Stimulated activated CD8-positive, alpha-beta memory T cell treated with anti-CD3 and anti-CD28 coated beads, Interleukin-2, amount 100 ng/mL, for 48 hours (primary cell): Measurements from ENCODE around the gene CALY.

ENCODE experiments used
- DNase-seq, 2 donors: peaks; one replicate each; pipeline ENCODE4 v3.0.0-alpha.2; 2020; ENCODE audit warnings: low read depth in 2 of 2

CALY gene

DNA sequence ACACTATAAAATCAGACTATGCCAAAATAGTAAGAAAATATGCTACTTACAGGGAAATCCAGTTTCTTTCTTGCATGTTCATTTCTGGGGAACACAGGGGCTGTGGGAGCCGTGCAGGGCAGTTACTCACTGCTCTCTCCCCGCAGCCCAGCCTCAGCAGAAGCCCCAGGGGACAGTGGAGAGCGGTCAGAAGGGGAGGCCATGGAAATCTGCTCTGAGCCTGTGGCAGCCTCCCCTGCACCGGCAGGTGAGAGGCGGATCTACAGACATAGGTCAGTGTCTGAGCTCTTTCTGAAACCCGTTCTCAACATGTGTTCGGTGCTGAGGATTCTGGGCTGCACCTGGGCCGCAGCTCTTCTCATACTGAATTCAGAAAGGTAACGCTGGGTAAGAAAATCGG, 25.1 kb downstream of the CALY start:
- no peak for DNase-seq

DNA sequence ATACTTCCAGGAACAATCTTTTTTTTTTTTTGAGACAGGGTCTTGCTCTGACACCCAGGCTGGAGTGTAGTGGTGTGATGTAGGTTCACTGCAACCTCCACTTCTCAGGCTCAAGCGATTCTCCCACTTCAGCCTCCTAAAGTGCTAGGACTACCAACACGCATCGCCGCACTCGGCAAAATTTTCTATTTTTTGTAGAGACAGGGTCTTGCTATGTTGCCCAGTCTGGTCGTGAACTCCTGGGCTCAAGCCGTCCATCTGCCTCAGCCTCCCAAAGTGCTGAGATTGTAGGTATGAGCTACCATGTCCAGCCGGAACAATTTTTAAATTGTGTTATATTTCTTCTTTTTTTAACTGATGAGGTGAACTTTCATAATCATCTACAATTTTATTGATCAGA, 25.9 kb downstream of the CALY start:
- DNase-seq: no peak

DNA sequence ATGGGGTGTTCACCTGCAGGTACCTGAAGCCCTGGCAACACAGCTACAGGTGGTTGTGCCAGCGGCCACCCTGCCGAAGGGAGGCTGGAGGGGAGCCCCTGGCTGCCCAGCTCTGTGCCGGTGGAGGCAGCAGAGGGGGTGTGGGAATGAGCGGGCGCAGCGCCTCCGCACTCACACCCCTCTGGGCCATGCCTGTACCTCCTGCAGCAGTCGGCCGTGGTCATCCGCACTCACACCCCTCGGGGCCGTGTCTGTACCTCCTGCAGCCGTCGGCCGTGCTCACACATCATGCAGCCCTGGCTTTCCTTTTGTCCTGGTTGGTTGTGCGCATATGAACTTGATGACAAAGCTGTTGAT, 26.3 kb downstream of the CALY start:
- DNase-seq: no peak

DNA sequence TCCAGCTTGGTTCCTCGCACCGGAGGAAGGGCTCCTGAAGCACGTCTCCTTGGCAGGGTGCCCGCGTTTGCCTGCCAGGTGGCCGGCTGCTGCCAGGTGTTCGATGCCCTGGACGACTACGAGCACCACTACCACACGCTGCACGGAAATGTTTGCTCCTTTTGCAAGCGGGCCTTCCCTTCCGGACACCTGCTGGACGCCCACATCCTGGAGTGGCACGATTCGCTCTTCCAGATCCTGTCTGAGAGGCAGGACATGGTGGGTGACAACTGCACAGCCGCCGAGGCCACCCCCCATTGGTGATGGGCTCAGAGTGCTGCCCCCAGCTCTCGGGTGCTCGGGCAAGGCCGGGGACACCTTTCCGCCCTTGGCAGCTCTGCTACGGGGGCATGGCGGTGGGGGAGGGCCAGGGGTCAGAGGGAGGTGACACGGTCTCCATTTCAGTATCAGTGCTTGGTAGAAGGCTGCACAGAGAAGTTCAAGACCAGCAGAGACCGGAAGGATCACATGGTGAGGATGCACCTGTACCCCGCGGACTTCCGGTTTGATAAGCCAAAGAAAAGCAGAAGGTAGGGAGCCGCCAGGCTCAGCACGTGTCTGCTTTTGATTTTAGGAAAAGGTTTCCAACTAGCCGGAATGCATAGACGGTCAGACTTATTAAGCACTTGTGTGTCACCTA, 26.8 kb downstream of the CALY start:
- no peak for DNase-seq

DNA sequence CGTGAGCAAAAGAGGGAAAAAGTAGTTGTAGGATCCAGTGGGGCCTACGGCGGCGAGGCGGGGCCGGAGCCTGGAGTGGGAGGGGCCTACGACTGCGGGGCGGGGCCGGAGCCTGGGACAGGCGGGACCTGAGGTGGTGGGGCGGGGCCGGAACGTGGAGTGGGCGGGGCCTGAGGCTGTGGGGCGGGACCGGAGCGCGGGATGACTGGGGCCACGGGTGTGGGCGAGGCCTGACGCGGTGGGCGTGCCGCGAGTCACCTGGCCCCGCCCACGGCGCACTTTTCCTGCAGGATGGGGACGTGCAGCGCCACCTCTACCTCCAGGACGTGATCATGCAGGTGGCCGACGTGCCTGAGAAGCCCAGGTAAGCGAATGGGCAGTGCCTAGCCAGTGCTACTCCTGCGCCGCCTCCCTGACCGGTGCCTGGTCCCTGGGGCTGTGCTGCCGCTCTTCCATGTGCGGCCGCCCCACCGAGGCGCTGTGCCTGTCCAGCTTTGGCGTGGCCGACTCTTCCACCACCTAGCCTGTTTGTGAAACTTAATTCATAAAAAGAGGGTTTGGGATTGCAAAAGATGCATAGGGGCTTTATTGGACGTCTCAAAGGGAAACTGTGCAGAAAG, 27.5 kb downstream of the CALY start:
- DNase-seq: peak; percentile 86 to 90

DNA sequence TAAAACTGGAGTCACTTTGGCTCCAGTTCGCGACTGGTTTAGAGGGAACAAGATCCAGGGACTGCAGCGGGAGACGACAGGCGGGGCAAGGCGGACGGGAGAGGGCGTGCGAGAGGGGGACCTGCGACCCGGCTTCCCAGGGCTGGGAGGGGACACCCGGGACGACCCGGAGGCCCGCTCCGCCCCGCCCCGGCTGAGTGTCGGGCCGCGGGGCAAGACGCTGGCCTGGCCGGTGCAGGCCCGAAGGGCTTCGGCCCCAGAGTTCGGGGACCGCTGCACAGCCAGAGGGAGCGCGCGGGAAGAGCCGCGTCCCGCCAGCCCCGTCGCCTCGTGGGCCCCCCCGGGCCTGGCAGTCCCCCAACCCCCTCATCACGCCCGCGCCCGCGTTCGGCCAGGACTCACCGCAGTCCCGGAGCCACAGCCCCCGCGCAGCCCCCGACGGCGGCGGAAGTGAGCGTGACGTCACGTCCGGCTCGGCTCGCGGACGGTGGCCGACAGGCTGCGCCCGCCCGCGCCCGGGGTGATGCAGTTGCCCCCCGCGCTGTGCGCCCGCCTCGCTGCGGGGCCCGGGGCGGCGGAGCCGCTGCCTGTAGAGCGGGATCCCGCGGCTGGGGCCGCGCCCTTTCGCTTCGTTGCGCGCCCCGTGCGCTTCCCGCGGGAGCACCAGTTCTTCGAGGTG, 28.1 kb downstream of the CALY start, which contains the start of the genes TUBGCP2 and ZNF511:
Gene TUBGCP2 (minus strand): TSS at position 452 of the 679 bp plus-strand sequence. CDS start 5,931 bp downstream, outside the sequence.
Gene ZNF511 (plus strand): TSS at position 494 of the 679 bp plus-strand sequence. CDS start 30 bp downstream, at position 524.
- peak; percentile 85 to 89 for DNase-seq

DNA sequence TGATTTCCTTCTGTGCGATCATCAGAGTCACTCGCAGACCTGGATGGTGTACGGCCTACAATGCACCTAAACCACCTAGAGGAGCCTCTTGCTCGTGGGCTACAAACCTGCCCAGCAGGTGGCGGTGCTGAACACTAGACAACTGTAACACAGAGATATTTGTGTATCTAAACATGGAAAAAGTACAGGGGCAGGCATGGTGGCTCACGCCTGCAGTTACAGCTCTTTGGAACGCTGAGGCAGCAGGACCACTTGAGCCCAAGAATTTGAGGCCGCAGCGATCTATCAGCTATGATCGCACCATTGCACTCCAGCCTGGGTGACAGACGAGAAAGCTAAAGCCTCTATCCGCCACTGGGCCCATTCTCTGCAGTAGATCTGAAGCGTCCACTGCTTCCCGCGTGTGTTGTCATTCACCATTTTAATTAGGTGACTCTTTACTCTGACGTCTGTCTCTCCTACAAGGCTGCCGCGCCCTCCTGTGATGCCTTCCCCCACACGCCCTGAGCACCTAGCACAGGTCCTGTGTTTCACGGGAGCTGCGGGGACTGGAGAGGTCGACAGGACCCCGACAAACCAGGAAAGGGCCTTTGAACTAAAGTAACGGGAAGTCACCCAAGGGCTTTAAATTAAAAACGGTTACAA, 28.8 kb downstream of the CALY start:
- DNase-seq: peak; percentile 72

DNA sequence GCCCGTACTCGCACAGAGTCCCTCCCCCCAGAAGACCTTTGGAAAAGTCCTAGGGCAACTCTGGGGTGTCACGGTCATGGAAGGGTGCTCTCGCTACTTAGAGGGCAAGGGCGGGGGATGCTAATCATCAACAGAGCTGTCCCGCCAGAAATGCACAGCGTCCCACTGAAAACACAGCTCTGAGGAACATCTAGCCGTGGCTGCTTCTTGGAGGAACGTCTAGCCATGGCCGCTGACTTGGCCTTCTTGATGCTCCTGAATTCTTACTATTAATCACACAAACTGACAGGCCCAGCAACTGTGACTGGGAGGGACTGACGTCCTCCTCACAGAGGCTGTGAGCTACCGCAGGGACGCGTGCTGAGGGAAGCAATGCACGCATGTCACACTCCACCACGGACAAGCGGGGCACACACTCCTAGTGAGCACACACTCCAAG, 29.7 kb downstream of the CALY start:
- no peak for DNase-seq

DNA sequence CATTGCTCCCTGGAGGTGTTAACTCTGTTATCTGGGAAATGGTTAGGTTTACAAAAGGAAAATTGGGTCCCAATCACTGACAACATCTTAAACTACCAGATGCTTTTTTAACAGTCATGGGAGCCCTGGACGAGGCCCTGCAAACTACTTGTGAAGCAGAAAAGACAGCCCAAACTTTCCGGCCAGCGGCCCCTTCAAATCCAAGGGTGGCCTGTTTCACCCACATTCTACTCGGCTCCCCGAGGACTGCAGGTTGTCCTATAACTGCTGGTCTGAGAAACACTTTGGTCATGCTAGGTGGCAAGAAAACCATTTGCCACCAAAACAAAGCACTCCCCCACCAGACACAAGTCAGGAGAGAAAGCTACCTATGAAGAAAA, 30.6 kb downstream of the CALY start:
- no peak for DNase-seq

DNA sequence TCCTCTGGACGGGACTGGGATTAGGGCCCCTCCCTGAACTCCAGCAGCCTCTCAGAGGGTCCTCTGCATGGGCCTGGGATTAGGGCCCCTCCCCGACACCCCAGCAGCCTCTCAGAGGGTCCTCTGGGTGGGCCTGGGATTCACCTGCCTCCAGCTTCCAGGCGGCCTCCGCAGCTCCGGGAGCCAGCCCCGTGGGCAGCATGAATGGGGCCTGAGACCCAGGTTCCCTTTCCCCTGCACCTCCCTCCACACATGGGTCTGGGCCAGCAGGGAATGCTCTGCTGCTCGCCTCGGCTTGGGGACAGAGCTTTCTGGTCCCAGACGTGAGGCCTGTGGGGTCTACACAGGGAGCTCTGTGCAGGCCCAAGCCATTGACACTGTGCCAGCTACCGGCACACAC, 33.5 kb downstream of the CALY start:
- no peak for DNase-seq

DNA sequence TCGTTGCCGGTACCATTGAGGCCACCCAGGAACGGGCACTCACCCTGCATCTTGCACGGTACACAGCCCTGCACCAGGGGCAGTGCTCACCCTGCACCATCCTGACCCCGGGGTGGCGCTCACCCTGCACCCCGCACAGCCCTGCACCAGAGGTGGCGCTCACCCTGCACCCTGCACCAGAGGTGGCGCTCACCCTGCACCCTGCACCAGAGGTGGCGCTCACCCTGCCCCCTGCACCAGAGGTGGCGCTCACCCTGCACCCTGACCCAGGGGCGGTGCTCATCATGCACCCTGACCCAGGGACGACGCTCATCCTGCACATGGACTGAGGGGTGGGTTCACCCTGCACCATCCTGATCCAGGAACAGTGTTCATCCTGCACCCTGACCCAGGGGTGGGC, 34.5 kb downstream of the CALY start:
- no peak for DNase-seq

DNA sequence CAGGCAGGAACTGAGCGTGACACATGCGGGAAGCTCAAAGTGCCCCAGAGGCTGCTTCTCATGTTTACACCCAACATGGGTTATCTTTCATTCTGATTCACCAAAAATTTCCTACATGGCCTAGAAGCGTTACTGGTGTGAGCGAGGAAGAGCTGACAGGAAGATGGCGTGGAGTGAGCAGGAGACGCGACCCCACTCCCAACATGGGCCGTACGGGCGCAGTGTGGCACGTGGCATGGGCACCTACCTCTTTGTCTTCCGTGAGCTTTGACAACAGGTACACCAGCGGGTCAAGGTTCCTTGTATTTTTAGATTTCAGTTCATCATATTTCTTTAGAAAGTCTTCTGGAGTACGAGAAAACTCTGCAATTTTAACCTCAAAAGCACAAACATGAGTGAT, 37.0 kb downstream of the CALY start:
- no peak for DNase-seq

DNA sequence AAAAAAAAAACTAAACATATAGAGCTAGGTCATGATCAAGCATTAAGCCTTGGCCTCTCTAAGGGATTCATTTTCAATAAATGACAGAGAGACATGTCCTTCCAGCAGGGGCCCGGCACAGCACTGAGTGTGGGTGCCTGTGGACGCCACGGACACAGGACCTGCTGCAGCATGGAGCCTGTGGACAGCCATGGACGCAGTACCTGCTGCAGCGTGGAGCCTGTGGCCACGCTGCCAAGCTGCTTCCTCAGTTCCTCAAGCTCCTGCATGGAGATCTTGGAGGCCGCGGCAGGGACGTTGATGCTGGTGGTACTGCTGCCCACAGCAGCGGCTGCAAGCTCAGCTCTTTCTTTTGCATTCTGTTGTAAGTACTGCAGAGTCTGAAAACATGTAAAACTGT, 37.5 kb downstream of the CALY start:
- DNase-seq: no peak

DNA sequence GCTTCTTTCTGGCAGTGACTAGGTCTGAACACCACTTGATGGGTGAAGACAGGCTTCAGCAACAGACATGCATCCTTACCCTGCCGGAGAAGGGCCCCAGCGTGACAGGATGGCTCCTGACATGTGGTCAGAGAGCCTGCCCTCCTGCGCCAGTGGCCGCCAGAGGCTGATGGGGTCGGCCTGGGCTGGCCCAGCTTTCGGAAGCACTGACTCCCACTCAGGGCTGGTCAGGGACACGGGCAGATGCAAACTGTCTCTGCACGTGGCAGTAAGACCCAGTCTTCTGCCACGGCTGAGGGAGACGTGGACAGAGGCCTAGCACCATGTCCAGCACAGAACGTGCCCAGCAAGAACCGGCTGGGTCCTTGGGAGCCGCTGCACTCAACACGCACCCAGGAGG, 38.2 kb downstream of the CALY start:
- DNase-seq: no peak

DNA sequence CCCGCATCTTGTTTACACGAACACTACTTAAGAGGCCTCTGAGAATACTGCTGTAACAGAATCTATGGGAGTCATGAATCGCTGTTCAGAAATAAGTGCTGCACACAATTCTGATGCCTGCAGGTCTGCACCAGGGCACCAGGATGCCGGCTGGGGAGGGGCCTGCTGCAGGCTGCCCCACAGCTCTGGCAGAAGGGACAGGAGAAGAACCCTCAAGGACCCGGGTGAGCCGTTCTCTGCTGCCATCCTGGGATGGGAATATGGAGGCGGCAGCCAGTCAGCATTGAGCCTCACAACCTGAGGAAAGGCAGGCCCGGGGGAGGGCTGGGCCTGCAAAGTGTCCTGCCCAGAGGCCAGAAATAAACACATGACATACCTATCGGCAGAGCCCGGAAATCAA, 39.2 kb downstream of the CALY start:
- DNase-seq: no peak

DNA sequence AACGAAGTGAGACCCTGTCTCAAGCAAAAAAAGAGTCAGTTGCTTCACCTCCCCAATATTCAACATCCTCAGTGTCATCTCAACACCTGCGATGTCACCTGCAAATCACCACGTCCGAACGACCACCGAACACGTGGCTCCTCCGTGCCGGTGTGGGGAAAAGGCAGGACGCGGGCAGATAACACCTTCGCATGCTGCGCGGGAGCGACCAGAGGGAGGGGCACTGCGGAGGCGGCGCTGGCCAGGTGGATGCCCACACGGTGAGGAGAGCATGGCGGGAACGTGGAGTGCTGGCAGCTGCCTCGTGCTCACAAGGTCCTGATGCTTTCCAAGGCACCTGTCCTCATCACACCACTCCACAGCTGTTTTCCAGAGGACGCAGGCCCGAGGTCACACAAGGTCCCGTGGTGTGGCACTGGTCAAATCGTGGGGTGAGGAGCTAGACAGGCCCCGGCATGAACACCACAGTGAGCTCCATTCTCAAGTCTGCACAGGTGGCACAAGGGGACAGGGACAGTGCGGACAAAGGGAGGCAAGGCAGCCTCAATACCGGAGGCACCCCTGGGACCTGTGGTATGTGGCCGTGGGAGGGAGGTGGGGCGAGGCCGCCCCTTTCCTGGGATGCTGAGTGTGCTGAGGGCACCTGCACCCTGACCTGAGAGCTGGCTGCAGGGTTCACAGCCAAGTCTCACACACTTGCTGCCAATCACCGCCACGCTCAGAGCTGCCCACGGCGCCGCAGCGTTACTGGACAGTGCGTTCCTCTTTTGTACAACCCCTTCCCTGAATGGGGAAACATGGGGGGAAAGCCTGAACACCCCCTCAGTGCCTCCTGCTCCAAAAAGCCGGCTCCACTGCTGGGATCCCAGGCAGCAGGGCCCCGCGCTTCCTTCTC, 41.0 kb downstream of the CALY start:
- DNase-seq: no peak

DNA sequence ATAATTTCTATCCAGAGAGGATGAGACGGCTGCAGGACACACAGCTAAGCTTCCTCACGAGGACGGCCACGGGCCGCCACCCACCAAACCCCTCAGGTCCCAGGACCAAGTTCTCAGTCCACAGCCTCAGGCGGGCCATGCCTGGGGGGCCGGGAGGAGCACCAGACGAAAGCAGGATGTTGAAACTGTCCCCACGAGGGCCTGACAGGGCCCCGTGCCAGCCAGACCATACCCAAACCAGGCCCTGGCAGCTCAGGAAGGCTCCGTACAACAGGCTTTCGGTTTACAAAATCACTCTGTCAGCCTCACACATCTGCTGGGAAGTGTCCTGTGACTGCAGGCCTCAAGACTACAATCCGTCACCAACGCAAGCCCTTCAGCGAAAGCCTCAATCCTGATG, 42.5 kb downstream of the CALY start:
- no peak for DNase-seq

DNA sequence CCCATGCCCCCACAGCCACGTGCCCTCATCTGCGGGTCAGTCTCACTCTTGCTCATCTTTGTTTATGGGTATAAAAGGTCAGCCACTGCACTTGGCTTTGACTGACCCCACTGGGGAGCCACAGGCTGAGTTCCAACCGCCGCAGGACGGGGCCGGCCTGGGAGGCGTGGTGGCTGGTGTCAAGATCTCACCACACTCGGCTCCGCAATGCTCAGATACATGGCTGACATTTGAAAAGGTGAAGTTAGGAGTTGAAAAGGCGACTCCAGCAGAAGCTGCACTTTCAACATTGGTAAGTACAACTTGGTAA, 42.9 kb downstream of the CALY start:
- DNase-seq: no peak

DNA sequence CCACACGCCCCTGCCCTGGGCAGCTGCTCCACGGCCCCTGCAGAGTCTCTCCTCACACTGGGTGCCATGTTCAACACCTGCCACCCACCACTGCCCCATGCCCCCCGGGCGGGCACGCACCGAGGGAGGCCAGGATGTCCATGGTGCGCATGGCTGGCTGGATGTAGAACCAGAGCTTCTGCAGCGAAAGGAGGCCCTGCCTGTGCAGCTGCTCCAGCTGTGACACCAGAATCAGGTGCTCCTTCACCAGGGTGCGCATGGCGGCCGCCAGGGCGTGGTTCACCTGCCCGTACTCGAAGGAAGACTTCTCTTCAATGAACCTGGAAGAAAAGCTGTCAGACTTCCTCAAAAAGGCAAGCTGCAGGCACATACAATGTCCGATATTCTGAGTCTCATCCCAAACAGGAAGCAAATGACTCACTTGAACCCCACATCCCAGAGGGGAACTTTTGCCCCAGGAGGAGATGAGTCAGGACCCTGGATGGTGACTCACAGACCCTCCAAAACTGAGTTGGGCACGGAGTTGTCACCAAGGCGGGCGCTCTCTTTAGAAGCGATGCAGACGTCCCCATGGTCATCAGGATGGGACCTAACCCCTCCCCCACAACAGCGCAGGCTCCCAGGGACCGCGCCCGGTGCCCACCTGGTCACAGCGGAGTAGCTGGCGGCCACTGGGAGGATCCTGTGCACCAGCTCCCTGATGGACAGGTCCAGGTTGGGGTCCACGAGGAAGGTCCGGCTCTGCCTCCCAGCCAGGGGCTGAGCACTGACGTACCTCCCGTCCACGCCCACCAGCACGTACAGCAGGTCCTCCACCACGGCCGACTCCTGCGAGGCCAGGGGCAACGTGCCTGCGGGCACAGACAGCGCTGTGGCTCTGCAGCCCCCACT, 43.5 kb downstream of the CALY start:
- DNase-seq: peak in 1 of 2 donors; percentile 24

DNA sequence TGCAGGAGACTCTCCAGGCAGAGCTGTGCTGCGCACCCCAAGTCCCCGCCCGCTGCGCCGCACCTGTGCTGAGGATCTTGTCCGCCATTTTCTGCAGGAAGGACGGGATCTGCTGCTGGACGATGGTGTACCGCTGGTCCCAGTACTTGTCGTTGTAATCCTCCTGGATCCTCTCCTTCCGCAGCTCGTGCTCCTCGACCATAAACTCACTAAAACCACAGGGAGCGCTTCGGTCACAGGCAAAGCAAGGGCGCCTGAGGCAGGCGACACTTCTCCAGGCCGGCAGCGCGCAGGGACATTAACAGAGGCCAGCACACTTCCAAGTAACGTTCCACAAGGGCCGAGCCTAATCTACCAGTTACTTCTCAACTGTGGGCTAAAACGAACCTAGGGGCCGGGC, 46.9 kb downstream of the CALY start:
- no peak for DNase-seq
